ENCODE results near the gene THSD4. TPM values are rescaled to one million over a fixed set of nuclear protein-coding genes. Genes with fewer than 3 reads are reported as not detected.

Gene THSD4
- total RNA-seq, 1 experiment from 2014 or later = 65.4 TPM

- no peak for DNase-seq (ENCODE audit: low read depth, low spot score)
- Histone ChIP-seq H3K4me3 (ENCODE audit: low read depth in 2 of 2, low read length in 2 of 2) (no peak overlapping the region), H3K36me3 (ENCODE audit: control insufficient read depth, insufficient read depth, low read length) (no peaks in the 10 kb centered on the region), H3K9me3 (ENCODE audit: control insufficient read depth, insufficient read depth, low read depth, low read length) (no peaks in the 10 kb centered on the region), H3K4me1 (ENCODE audit: control insufficient read depth, insufficient read depth, low read length) (no peaks in the 10 kb centered on the region), H3K27ac (ENCODE audit: low read length) (no peak overlapping the region), H3K27me3 (ENCODE audit: control insufficient read depth, insufficient read depth, low read length) (no peaks in the 10 kb centered on the region)
- ATAC-seq = no peak
- in situ Hi-C loops (cut with HindIII; ENCODE audit: low pct_unique_long_range_greater_than_20kb, low sequenced_read_pairs) (no loop called here), intact Hi-C loops (cut with micrococcal nuclease; ENCODE audit: unreplicated experiment) (no loop called here)
- TF ChIP-seq POLR2AphosphoS5 (IDR thresholded peaks at IDR 0.05; ENCODE audit: low read depth, low read length) (no peak), CTCF (IDR thresholded peaks at IDR 0.05) (no peak), TCF7L2 (IDR thresholded peaks at IDR 0.05; ENCODE audit: low read depth, low read length) (no peak), REST (IDR thresholded peaks at IDR 0.05; ENCODE audit: insufficient read depth in 1 of 2, low read depth in 2 of 2, low read length in 1 of 2) (no peak), SIN3A (IDR thresholded peaks at IDR 0.05; ENCODE audit: borderline replicate concordance, insufficient read depth, low read depth, low read length) (no peak)
- no TSS peak for BruUV-seq (replicated peaks)
- ChIA-PET POLR2A (no interaction called here), CTCF (no interaction called here)
These were observed 318.1 kb downstream of the THSD4 start for GRCh38 chr15:71433402-71433801.

GRCh38 chr15:71434774-71435173, 319.5 kb downstream of the THSD4 start:
- POLR2A ChIA-PET = no interaction called here
- ATAC-seq = no peak
- BruUV-seq (replicated peaks) = no TSS peak
- no peaks in the 10 kb centered on the region for H3K36me3 ChIP-seq (ENCODE audit: control insufficient read depth, insufficient read depth, low read length)
- no peaks in the 10 kb centered on the region for H3K9me3 ChIP-seq (ENCODE audit: control insufficient read depth, insufficient read depth, low read depth, low read length)
- CTCF ChIA-PET = no interaction called here
- H3K4me3 ChIP-seq (ENCODE audit: low read depth in 2 of 2, low read length in 2 of 2) = no peak overlapping the region
- no peak for TF ChIP-seq CTCF (IDR thresholded peaks at IDR 0.05)
- no peak for TF ChIP-seq REST (IDR thresholded peaks at IDR 0.05; ENCODE audit: insufficient read depth in 1 of 2, low read depth in 2 of 2, low read length in 1 of 2)
- TF ChIP-seq TCF7L2 (IDR thresholded peaks at IDR 0.05; ENCODE audit: low read depth, low read length) = no peak
- TF ChIP-seq SIN3A (IDR thresholded peaks at IDR 0.05; ENCODE audit: borderline replicate concordance, insufficient read depth, low read depth, low read length) = no peak
- TF ChIP-seq POLR2AphosphoS5 (IDR thresholded peaks at IDR 0.05; ENCODE audit: low read depth, low read length) = no peak
- H3K27ac ChIP-seq (ENCODE audit: low read length) = no peak overlapping the region; the same call in 1 of the 2 replicates
- intact Hi-C loops (cut with micrococcal nuclease; ENCODE audit: unreplicated experiment) (no loop called here), in situ Hi-C loops (cut with HindIII; ENCODE audit: low pct_unique_long_range_greater_than_20kb, low sequenced_read_pairs) (no loop called here)
- no peaks in the 10 kb centered on the region for H3K4me1 ChIP-seq (ENCODE audit: control insufficient read depth, insufficient read depth, low read length)
- H3K27me3 ChIP-seq (ENCODE audit: control insufficient read depth, insufficient read depth, low read length) = no peaks in the 10 kb centered on the region
- DNase-seq (ENCODE audit: low read depth, low spot score) = no peak
